H9 (cell line): ENCODE data around the gene FAM227B. TPM values are rescaled to one million over a fixed set of nuclear protein-coding genes. Genes with fewer than 3 reads are reported as not detected.

Experiments
- DNase-seq: peaks from one replicate; pipeline ENCODE4 v3.0.0-alpha.2; 2017
- H2AFZ ChIP-seq: one replicate; pipeline ENCODE4 v1.6.1; 2013; ENCODE audit warnings: mild to moderate bottlenecking, low read length, control low read depth, moderate library complexity
- H2AK5ac ChIP-seq: 2 replicates; pipeline ENCODE4 v1.6.1; 2013; ENCODE audit warnings: low read length, control low read depth, mixed read lengths; ENCODE audit not compliant: insufficient read length
- H2BK120ac ChIP-seq: one replicate; pipeline ENCODE4 v1.6.1; 2013; ENCODE audit warnings: low read depth, mild to moderate bottlenecking, low read length, control low read depth, inconsistent platforms; ENCODE audit not compliant: poor library complexity, severe bottlenecking
- H2BK12ac ChIP-seq: 2 replicates; pipeline ENCODE4 v1.6.1; 2013; ENCODE audit warnings: low read length, control low read depth, mixed read lengths, low read depth; ENCODE audit not compliant: insufficient read length
- H2BK15ac ChIP-seq: 2 replicates; pipeline ENCODE4 v1.6.1; 2013; ENCODE audit warnings: low read depth, low read length, control low read depth
- H2BK20ac ChIP-seq: one replicate; pipeline ENCODE4 v1.6.1; 2013; ENCODE audit warnings: low read depth, mild to moderate bottlenecking, low read length, control low read depth, inconsistent platforms; ENCODE audit not compliant: poor library complexity, severe bottlenecking
- H2BK5ac ChIP-seq: 2 replicates; pipeline ENCODE4 v1.6.1; 2013; ENCODE audit warnings: low read length, control low read depth, mixed read lengths; ENCODE audit not compliant: insufficient read length
- H3K14ac ChIP-seq: 2 replicates; pipeline ENCODE4 v1.6.1; 2013; ENCODE audit warnings: low read length, control low read depth; ENCODE audit not compliant: insufficient read depth
- H3K18ac ChIP-seq: 2 replicates; pipeline ENCODE4 v1.6.1; 2013; ENCODE audit warnings: low read depth, mild to moderate bottlenecking, mixed read lengths, low read length, control low read depth; ENCODE audit not compliant: insufficient read length
- H3K23ac ChIP-seq: 2 replicates; pipeline ENCODE4 v1.6.1; 2013; ENCODE audit warnings: low read length, control low read depth, mixed read lengths, low read depth; ENCODE audit not compliant: insufficient read length
- H3K23me2 ChIP-seq: 2 replicates; pipeline ENCODE4 v1.6.1; 2013; ENCODE audit warnings: low read depth, mild to moderate bottlenecking, mixed read lengths, low read length, control low read depth; ENCODE audit not compliant: insufficient read length, poor library complexity, severe bottlenecking
- H3K27ac ChIP-seq: 2 replicates; pipeline ENCODE4 v1.5.1; 2013; ENCODE audit warnings: low read length, control low read depth, mixed read lengths, low read depth; ENCODE audit not compliant: insufficient read length
- H3K27me3 ChIP-seq: 2 replicates; pipeline ENCODE4 v1.6.1; 2013; ENCODE audit warnings: low read length, control low read depth, inconsistent platforms; ENCODE audit not compliant: insufficient read depth
- H3K4ac ChIP-seq: 2 replicates; pipeline ENCODE4 v1.6.1; 2013; ENCODE audit warnings: low read depth, mild to moderate bottlenecking, control low read depth, inconsistent platforms, low read length, moderate library complexity
- H3K4me1 ChIP-seq: 2 replicates; pipeline ENCODE4 v1.6.1; 2013; ENCODE audit warnings: low read length, control low read depth, inconsistent platforms; ENCODE audit not compliant: insufficient read depth
- H3K4me2 ChIP-seq: 2 replicates; pipeline ENCODE4 v1.6.1; 2013; ENCODE audit warnings: low read length, control low read depth, mixed read lengths; ENCODE audit not compliant: insufficient read length, insufficient read depth
- H3K56ac ChIP-seq: 2 replicates; pipeline ENCODE4 v1.6.1; 2013; ENCODE audit warnings: low read depth, mild to moderate bottlenecking, mixed read lengths, low read length, control low read depth; ENCODE audit not compliant: insufficient read length
- H3K79me1 ChIP-seq: 2 replicates; pipeline ENCODE4 v1.6.1; 2013; ENCODE audit warnings: low read depth, mild to moderate bottlenecking, moderate library complexity, low read length, control low read depth, inconsistent platforms; ENCODE audit not compliant: insufficient read depth, poor library complexity, severe bottlenecking
- H3K79me2 ChIP-seq: 2 replicates; pipeline ENCODE4 v1.6.1; 2013; ENCODE audit warnings: low read length, control low read depth, inconsistent platforms; ENCODE audit not compliant: insufficient read depth
- H3K9ac ChIP-seq: 2 replicates; pipeline ENCODE4 v1.6.1; 2013; ENCODE audit warnings: low read length, control low read depth, mixed read lengths; ENCODE audit not compliant: insufficient read length; ENCODE audit errors: extremely low read depth
- H3K9me3 ChIP-seq: one replicate; pipeline ENCODE4 v1.6.1; 2013; ENCODE audit warnings: low read depth, low read length, inconsistent platforms; ENCODE audit not compliant: control insufficient read depth
- H3T11ph ChIP-seq: one replicate; pipeline ENCODE4 v1.6.1; 2013; ENCODE audit warnings: mild to moderate bottlenecking, low read length, control low read depth, inconsistent platforms
- H4K20me1 ChIP-seq: one replicate; pipeline ENCODE4 v1.6.1; 2013; ENCODE audit not compliant: control insufficient read depth, insufficient read length, insufficient read depth
- H4K5ac ChIP-seq: 2 replicates; pipeline ENCODE4 v1.6.1; 2013; ENCODE audit warnings: low read depth, mild to moderate bottlenecking, mixed read lengths, low read length, control low read depth; ENCODE audit not compliant: insufficient read length
- H4K8ac ChIP-seq: replicated peaks from 2 replicates; pipeline ENCODE4 v1.6.1; 2013; ENCODE audit warnings: low read length, control low read depth, mixed read lengths, low read depth; ENCODE audit not compliant: insufficient read length
- H4K91ac ChIP-seq: 2 replicates; pipeline ENCODE4 v1.6.1; 2013; ENCODE audit warnings: low read depth, mild to moderate bottlenecking, moderate library complexity, mixed read lengths, low read length, control low read depth; ENCODE audit not compliant: insufficient read length
- H3K27ac Mint-ChIP-seq, 3 experiments: 2 replicates in 2 of 3; 3 replicates in 1 of 3; pipeline ENCODE4 v1.8.0; 2020 to 2021; ENCODE audit warnings: mixed read lengths in 3 of 3, mild to moderate bottlenecking in 1 of 3, moderate library complexity in 1 of 3
- H3K27me3 Mint-ChIP-seq: 2 replicates; pipeline ENCODE4 v1.8.0; 2021; ENCODE audit warnings: low read depth, mild to moderate bottlenecking, moderate library complexity, mixed read lengths
- H3K36me3 Mint-ChIP-seq, 3 experiments: 2 replicates in 2 of 3; 3 replicates in 1 of 3; pipeline ENCODE4 v1.8.0; 2020 to 2021; ENCODE audit warnings: low read depth in 3 of 3, mixed read lengths in 3 of 3; ENCODE audit not compliant: insufficient read depth in 1 of 3
- H3K4me1 Mint-ChIP-seq, 2 experiments: 2 replicates each; pipeline ENCODE4 v1.8.0; 2020; ENCODE audit warnings: mixed read lengths in 2 of 2
- H3K4me3 Mint-ChIP-seq, 2 experiments: 2 replicates in 1 of 2; 3 replicates in 1 of 2; pipeline ENCODE4 v1.8.0; 2020 to 2021; ENCODE audit warnings: mild to moderate bottlenecking in 2 of 2, mixed read lengths in 2 of 2, moderate library complexity in 1 of 2
- H3K9me3 Mint-ChIP-seq, 2 experiments: 2 replicates in 1 of 2; 3 replicates in 1 of 2; pipeline ENCODE4 v1.8.0; 2020; ENCODE audit warnings: mild to moderate bottlenecking in 2 of 2, mixed read lengths in 2 of 2, moderate library complexity in 1 of 2
- CTCF ChIP-seq: fragments of 200-600 bp; sonication (generic); conservative IDR thresholded peaks from 3 replicates; pipeline ENCODE4 v1.8.0; 2021; ENCODE audit warnings: antibody characterized with exemption, mild to moderate bottlenecking
- total RNA-seq: library from RNA; stranded (reverse); gene quantifications from 2 replicates; pipeline ENCODE4 v1.2.1, GENCODE V29; 2021

Gene FAM227B
- total RNA-seq, 1 experiment from 2014 or later, result 5.5 TPM

- Histone ChIP-seq H4K20me1 (no peaks in the 10 kb centered on the region), H2BK120ac (no peak overlapping the region), H3K4me2 (no peak overlapping the region), H3K23me2 (no peaks in the 10 kb centered on the region), H3K79me1 (no peaks in the 10 kb centered on the region), H3K27ac (no peak overlapping the region), H3K27me3 (no peaks in the 10 kb centered on the region), H3K9me3 (no peaks in the 10 kb centered on the region), H3K56ac (no peak overlapping the region), H3K23ac (no peak overlapping the region), H2AK5ac (no peak overlapping the region), H2AFZ (no peak overlapping the region), H4K5ac (no peak overlapping the region), H3K4me1 (no peaks in the 10 kb centered on the region), H3K4ac (no peak overlapping the region), H2BK12ac (no peak overlapping the region), H2BK5ac (no peak overlapping the region), H2BK20ac (no peak overlapping the region), H3K79me2 (no peaks in the 10 kb centered on the region), H4K91ac (no peak overlapping the region), H4K8ac (no peak overlapping the region), H3K9ac (no peak overlapping the region), H3K18ac (no peak overlapping the region), H3T11ph (no peak overlapping the region), H3K14ac (no peak overlapping the region), H2BK15ac (no peak overlapping the region)
- Mint-ChIP-seq H3K27ac (no peak overlapping the region), H3K9me3 (no peaks in the 10 kb centered on the region), H3K4me1 (peaks cover 4 to 7% of the 10 kb centered on the region in 2 experiments; a peak in 2 of 4 replicates), H3K36me3 (peaks cover 0 to 1% (median 0%) of the 10 kb centered on the region in 3 experiments; a peak in 1 of 7 replicates), H3K4me3 (no peak overlapping the region), H3K27me3 (no peaks in the 10 kb centered on the region)
- no peak for DNase-seq
- no peak for TF ChIP-seq CTCF
Measured at GRCh38 chr15:49309889-49310288, 310.7 kb downstream of the FAM227B start.
